Stimulated activated CD8-positive, alpha-beta memory T cell treated with anti-CD3 and anti-CD28 coated beads, Interleukin-7, amount 100 ng/mL, for 4 hours (primary cell): Measurements from ENCODE around the gene LRRC74A.
A peak's percentile ranks its signal among the peaks of the same experiment; 100 is the strongest.

ENCODE experiments used
- DNase-seq, 2 donors: peaks; one replicate each; pipeline ENCODE4 v3.0.0-alpha.2; 2020; ENCODE audit warnings: low read depth in 2 of 2

Gene LRRC74A

GRCh38 chr14:76846331-76847047 lies 20.3 kb downstream of the LRRC74A start:
- DNase-seq, result no peak

DNA sequence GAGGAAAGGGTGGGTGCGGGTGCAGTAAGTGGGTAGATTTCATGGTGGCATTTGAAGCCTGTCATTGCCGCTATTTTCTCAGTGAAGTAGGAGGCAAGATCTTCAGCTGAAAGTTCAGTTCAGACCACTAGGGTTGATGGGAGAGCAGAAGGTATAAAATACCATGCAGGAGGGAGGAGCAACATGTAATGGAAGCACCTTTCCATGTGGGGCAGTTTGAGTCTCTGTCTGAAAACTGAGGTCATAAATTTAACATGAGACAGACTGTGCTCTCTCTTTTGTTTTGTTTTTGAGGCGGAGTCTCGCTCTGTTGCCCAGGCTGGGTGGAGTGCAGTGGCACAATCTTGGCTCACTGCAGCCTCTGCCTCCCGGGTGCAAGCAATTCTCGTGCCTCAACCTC lies 22.7 kb downstream of the LRRC74A start:
- no peak for DNase-seq

DNA sequence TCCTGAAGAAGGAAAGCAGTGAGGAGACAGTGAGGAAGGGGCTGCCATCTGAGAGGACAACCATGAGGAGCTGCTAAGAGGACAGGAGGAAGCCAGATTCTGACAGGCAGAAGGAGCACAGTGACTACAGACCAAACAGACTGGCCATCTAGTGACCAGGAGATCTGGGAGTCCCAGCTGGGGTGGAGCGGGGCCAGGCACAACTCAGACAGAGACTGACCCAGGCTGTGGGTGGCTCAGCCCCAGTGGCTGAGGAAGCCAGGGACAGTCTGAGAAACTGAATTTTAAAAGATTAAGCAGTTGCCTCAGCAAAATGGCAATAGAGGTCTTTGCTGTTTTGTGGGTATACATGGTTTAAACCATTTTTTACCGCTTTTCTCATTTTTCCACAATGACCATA lies 28.9 kb downstream of the LRRC74A start:
- no peak for DNase-seq

DNA sequence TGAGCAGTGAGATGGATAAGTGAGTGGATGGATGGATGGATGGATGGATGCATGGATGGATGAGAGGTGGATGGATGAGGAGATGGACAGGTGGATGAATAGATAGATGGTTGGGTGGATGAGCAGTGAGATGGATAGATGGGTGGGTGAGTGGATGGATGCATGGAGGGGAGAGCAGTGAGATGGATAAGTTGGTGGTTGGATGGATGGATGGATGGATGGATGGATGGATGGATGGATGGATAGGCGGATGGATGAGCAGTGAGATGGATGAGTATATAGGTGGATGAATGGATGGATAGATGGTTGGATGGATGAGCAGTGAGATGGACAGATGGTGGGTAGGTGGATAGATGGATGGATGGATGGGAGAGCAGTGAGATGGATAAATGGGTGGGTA lies 30.6 kb downstream of the LRRC74A start:
- no peak for DNase-seq

GRCh38 chr14:76861574-76862255 lies 35.5 kb downstream of the LRRC74A start:
- no peak for DNase-seq

- DNase-seq, result no peak
Measured at GRCh38 chr14:76862546-76863282, 36.5 kb downstream of the LRRC74A start.

GRCh38 chr14:76863724-76864407 lies 37.7 kb downstream of the LRRC74A start:
- no peak for DNase-seq

DNA sequence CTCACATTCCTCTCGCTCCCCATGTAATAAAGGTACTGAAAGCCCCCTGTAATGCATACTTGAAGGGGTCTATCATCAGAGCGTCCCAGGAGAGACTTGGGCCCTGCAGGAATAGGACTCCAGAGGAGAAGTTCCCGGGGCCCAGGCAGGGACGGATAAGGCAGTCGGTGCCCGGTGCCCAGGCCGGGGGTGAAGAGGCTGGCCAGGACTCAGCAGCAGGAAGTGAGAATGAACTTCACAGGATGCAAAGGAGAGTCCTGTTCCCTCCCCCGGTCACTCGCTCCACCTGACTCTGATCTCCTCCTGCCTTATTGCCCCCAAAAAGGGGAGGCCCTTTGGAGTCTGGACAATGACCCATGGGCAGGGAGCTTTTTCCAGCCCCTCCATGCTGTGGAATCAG lies 40.2 kb downstream of the LRRC74A start:
- DNase-seq, result no peak

DNA sequence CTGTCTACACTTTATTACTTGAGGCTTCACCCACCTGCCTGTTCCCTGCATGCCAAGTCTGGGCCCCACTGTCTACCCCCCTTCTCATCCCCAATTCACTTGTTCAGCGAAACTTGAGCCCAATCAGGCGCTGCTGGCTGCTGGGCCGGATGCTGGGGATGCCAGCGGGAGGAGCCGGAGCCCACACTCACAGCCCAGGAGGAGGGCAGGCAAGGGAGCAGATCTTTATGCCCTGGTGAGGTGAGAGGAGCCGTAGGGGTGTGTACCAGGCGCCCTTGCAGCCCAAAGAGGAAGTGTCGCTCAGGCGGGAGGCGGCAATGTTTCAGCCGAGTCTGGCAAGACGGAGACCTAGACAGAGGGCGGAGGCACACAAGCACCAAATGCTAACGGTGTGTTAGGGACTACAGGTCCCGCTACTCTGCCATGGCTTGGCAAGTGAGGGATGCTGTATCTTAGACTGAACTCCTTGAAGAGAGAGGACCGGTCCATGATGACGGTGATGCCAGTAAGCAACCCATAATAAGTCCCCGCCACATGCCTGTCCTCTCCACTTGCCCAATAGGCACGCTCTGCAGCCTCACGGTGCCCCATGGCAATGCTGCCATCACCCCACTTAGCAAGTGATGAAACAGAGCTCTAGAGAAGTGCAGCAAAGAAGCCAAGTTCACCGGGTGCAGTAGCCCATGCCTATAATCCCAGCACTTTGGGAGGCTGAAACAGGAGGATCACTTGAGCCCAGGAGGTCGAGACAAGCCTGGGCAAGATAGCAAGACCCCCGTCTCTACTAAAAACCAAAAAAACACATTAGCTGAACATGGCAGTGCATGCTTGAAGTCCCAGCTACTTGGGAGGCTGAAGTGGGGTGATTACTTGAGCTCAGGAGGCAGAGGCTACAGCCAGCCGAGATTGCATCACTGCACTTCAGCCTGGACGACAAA lies 41.6 kb downstream of the LRRC74A start:
- DNase-seq, result no peak

DNA sequence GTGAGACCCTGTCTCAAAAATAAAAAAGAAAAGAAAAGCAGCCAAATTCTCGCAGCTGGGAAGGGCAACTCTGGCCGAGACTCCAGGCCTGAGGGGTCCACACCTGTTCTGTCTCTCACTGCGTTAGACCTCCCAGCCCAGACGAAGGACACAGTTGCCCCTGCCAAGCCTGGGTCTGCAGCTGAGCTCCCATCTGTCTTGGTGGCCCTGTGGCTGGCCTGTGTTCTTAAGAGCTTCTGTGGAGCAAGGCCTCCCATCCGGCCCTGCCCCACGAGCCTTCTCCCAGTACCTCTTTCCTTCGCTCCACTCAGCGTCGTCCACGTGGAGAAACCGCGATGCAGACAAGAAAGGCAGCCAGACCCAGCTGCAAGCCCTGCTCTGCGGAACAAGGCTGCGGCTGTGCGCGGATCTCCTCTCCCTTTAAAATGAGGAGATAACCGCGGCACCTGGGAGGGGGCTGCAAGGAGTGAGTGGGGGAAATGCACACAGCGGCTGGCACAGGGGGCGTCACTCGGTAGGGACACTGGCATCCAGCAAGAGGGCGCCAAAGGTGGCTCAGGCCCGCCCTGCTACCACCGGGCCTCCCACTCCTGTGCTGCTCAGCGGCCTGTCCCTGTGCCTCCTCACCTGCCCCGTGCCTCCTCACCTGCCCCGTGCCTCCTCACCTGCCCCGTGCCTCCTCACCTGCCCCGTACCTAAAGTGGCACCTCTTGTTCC lies 42.4 kb downstream of the LRRC74A start:
- no peak for DNase-seq

DNA sequence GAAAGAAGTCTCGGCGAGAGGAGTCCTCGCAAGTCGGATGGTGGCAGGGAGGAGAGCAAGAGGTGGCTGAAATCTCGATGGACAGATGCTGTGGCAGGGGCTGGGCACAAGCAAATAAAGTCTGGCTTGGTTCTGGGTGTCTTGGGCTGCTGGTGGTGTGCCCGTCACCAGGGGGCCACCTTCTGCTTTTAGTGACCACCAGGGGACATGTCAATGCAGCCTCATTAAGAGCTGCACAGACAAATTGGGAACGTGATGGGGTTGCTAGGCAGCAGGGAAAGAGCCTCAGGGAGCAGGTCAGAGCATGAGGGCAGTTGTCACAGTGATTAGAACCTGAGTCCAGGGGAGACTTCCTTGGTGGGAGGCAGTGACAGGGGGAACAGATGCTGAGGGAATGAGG lies 44.0 kb downstream of the LRRC74A start:
- no peak for DNase-seq

- DNase-seq, result peak; percentile 40 to 60
Measured at GRCh38 chr14:76872796-76873432, 46.7 kb downstream of the LRRC74A start.

DNA sequence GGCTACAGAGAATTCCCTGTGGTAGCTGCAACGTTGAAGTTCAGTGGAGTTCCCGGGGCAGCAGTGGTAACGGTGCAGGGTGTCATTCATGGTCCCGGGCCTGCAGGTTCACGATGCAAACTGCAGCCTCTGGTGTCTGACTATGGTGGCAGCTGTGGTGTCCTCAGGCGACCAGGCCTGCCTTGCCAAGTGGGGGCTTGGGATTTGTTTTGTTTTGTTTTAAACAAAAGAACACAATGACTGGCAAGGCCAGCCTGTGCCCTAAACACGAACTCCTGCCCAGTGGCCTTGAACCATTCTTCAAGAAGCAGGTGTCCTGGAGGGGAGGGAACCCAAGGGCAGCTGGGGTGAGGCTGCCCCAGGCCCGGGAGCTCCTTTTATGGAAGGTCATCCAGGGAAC lies 48.5 kb downstream of the LRRC74A start:
- DNase-seq, result no peak

DNA sequence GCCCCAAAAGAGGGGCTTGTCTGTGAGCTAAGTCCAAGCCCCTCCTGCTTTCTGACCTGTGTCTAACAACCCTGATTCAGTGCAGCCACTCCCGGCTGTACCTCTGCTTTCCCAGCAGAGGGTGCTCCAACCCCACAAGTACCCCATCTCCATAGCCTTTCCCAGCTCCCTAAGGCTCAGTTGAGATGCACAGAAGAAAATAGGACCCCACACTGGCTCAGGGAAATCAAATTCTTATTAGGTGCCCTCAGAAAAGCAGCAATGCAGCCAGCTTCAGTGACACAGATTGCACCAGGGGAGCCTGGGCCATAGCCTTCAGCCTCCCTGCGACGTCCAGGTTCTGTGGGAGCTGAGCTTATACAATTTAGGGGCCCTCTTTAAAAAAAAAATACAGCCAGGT lies 49.9 kb downstream of the LRRC74A start:
- peak in 1 of 2 donors; percentile 14 for DNase-seq

- DNase-seq, result no peak
Measured at GRCh38 chr14:76877871-76878270, 51.7 kb downstream of the LRRC74A start.

GRCh38 chr14:76880449-76880848 lies 54.2 kb downstream of the LRRC74A start:
- no peak for DNase-seq

DNA sequence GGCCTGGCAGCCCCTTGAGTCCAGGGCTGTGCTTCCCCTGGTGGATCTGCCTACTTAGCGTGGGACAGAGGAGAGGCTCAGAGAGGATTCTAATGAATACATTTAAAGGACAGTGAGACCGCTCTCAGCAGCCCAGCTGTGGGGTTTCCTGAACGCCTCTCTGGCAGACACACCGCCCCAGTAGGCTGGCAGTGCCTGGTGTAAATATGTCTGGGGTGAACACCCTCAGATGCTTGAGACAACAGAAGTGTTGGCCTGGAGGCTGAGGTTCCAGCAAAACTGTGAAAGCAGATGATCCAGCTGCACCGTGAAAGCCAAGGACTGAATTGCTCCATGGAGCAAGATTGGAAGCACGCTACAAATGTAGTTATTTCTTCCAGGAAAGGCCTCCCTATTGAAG lies 55.1 kb downstream of the LRRC74A start:
- no peak for DNase-seq

DNA sequence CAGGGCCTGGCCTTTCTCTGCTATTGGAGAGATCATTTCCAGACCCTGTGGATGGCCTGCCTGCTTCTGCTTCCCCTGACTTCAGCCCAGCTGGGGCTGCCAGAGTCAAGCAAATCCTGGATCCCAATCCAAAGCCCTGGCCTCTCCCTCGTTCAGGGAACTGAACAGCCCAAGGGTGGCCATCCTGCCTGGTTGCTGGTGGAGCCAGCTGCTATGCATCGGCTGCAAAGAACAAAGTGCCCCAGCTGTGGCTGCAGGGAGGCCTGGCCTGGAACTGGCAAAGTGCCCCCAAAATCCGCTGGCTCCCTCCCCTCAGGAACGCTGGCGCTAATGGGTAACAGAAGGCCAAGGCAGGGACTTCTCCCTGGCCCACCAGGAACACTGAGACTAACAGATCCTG lies 56.4 kb downstream of the LRRC74A start:
- no peak for DNase-seq

- no peak for DNase-seq
Measured at GRCh38 chr14:76883447-76883846, 57.2 kb downstream of the LRRC74A start.

GRCh38 chr14:76884394-76884793 lies 58.2 kb downstream of the LRRC74A start:
- no peak for DNase-seq
